Stimulated activated CD4-positive, alpha-beta T cell treated with anti-CD3 and anti-CD28 coated beads, Interleukin-15, amount 100 ng/mL, for 48 hours (primary cell): ENCODE results near the gene BGN.

Experiments
- DNase-seq, 2 donors: peaks; one replicate each; pipeline ENCODE4 v3.0.0-alpha.2; 2020; ENCODE audit warnings: low read depth in 2 of 2

BGN gene

DNA sequence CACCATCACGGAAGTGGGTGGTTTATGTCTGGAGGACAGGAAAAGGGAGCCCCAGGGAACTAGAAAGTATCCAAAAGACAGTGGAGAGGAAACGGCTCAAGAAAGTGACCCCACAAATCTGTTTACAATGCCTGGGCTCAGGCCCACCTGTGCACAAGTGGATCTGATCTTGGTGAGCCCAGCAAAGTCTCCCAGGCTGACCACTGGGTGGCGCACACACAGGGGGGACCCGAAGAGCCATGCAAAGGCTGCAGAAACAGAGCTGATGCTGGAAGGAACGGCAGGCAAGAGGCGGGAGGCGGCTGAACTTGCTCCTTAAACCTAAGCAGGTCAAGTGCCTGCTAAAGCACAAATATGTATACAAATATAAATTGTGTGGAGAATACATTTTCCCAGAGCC, 34.0 kb upstream of the BGN start:
- peak in 1 of 2 donors; percentile 39 for DNase-seq

DNA sequence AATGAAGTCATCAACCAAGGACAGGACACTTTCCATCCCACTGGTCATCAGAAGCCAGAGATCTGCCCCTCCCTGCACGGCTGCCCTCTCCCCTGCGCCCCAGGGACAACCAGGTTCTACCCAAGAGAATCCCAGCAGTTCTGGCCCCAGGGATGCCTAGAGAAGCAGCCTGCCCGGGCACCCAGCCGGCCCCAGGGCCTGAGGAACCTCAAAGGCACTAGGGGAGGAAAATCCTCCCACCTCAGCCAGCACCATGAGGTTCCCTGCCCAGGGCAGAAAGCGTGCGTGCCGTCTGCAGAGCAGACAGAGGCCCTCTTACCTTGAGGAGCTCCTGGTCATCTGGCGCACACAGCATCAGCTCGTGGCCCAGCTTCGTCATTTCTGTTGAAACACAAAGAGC, 32.5 kb upstream of the BGN start:
- no peak for DNase-seq

DNA sequence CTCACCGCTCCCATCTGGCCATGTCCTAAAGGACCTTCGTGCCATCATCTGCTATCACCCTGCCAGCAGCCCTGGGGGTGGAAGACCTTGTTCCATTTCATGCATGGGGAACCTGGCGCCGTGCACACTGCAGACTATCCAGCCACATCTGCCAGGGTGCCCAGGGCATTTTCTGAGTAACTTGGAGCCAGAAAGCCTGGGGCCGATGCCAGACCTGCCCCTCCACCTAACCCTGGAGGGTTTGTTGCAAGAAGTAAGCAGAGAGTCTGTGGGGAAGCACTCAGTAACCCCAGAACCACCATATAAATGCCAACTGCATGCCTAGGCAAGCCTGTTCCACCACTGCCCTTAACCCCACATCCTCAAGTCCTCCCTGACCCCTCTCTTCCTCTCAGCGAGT, 31.7 kb upstream of the BGN start:
- no peak for DNase-seq

DNA sequence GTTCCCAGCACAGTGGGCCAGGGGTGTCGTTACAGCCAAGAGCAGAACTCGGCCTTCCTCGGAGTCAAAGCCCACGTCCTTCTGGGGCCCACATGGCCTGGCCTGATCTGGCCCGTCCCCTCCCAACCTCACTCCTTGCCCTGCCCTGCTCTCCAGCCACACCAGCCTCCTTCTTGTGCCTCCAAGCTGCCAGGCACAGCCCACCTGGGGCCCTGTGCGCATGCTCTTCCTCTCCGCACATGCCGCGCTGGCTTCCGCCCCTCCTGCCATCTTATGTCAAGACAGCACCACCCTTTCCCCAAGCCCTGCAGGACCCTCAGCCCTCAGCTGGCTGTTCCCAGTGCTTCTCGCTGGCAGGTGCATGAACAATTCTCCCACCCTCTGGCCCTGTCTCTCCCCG, 31.2 kb upstream of the BGN start:
- no peak for DNase-seq

DNA sequence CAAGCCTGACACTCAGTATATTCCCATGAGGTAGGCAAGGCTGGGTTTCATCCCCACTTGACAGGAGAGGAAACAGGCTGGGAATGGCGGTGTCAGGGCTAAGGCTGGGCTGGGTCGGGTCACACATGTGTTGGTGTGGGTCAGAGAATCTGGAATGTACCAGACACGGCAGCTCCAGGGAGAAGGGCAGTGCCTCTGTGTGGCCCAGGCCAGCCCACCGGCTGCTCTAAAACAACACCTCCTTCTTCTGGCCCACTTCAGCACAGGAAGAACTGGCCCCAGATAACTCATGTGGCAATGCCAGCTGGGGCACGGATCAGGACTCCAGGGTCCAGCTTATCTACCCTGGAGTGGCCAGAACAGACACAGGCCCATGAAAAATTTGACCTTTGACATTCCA, 30.7 kb upstream of the BGN start:
- DNase-seq, result no peak

DNA sequence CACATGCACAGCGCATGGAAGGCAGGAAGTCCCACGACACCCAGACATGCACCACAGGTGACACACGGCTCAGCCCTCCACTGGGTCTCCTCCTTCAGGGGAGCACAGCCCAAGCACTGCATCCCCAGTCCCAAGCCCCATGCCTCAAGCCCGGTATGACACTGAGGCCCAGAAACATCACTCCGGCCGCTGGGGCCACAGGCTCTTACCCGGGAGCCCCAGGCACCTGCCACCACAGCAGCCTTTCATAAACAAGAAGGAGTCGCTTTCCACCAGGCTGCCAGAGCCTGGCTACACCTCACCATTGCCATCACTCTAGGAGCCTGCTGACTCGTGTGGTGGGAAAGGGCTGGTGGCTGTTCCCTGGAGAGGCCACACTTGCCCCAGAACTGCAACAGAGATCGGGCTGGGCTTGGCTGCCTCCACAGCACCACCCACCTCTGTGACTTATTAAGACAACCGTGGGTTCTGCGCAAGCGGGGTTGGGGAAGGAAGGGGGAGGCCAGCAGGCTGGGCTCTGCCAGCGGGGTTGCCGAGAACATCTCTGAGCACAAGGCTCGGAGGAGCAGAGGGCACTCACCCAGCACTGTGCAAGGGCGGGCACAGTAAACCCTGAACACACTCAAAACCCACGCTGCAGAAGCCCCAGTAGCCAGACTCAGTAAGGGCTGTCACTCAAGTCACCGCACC, 28.9 kb upstream of the BGN start:
- no peak for DNase-seq

DNA sequence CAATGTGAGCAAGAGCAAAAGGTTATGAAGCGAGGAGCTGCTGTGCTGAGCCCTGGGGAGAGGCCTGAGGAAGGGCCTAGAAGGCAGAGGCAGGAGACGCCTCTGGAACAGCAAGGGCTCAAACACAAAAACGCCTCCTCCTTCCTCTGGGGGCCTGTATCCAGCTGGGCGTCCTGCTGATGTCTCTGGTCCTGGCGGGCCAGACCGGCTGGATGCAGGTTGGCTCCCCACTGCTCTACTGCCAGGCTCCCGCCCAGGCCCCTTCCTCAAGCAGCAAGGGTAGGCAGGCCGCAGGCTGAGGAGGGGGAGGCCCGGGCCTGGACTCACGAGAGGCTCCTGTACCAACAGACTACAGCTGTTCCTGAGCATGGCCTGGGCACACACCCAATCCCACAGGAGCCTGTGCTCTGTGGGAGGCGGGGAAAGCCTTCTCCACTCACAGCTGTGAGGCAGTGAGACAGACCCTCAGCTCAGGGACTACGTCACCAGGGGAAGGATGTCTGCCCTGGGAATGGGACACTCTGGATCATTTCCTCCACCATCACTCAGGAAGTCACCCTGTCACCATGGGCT, 26.7 kb upstream of the BGN start:
- DNase-seq, result no peak

DNA sequence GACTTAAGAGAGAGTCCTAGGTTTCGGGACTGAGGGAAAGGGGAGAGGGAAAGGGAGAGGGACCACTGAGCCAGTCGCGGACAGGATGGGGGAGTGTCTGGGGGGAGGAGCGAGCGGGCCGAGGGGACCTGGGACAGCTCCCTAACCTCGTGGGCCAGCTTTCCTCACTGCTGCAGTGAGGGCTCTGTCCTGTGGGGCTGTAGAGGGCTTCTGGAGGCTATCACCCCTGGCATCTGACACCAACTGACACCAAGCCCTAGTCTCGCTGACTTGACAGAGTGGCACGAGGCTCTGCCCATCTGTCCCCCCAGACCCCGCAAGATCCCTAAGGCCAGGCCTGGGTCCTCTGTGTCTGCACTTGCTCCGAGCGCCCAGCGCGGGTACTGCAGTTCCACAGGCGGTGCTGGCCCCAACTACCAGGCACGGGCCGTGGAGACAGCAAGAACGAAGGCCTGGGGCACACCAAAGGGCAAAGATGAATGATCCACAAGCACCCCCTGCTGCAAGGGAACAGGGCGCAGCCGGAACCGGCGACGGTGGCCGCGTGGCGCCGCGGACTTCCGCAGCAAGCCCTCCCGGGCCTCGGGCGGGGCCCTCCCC, 24.9 kb upstream of the BGN start:
- peak; percentile 11 to 15 for DNase-seq

DNA sequence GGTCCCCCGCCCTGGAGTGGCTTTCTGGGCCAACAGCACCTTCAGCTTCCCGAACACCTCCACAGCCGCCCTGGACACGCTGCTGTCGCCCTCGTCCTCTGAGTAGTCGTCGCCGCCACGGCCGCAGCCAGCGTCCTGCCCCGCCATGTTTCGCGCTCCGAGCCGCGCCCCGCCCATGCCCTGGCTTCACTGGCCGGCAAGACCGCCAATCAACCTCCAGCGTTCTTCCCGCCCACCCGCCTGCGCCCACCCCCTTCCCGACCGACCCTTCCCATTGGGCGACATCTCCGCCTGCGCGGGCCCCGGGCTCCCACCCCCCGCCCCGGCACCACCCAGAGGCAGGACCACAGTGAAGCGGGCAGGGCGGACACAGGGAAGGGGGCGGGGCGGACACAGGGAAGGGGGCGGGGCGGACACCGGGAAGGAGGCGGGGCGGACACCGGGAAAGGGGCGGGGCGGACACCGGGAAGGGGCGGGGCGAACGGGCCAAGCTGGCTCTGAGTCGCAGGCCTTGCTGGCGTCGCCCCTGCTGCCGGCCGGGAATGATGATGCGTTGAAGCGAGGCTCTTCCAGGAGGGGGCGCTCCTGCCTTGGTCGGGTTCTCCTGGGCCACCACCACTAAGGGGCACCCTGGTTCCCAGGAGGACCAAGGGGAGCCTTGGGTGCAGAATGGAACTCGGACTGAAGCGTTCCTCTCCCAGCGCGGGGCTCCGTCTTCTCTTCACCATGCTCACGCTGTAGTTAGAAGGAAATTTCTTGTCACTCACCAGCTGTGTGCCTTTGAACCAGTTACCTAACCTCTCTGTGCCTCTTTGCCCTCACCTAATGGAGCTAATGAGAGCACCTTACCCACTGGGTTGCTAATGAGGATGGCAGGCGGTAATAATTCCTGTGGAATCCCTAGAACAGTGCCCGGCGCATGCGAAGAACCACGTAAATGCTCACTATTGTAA, 24.1 kb upstream of the BGN start, which contains the start of gene HAUS7:
Gene HAUS7, minus strand, starts transcription at position 166 of the 953 bp plus-strand sequence. Its CDS starts 19 bp downstream, at position 147.
- peak; percentile 80 to 81 for DNase-seq

DNA sequence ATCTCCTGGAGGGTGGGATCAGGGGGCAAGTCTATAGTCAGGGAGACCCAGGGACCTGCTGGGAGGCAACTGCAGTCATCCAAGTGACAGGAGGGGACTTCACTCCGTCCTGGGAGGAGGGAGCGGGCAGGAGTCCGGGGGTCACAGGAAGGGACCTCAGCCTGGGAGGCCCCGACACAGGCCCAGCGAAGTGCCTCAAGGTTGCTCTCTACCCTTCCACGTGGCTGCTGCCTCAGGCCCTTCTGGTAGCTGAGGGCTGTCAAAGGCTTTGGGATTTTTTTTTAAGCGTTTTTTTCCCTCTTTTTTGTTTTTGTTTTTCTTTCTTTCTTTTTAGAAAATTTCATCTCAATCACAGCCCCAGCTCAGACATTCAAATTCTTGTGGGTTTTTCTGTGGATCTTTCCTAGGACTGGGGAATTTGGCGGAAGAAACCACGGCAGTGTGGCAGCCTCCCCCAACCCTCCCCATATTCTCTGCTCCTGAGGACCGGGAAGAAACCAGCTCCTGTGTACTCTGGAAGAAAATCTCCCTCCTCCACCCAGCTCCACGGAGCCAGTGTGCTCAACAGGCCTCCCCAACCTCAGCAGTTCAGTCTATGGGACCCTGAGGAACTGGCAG, 23.0 kb upstream of the BGN start:
- DNase-seq, result no peak

DNA sequence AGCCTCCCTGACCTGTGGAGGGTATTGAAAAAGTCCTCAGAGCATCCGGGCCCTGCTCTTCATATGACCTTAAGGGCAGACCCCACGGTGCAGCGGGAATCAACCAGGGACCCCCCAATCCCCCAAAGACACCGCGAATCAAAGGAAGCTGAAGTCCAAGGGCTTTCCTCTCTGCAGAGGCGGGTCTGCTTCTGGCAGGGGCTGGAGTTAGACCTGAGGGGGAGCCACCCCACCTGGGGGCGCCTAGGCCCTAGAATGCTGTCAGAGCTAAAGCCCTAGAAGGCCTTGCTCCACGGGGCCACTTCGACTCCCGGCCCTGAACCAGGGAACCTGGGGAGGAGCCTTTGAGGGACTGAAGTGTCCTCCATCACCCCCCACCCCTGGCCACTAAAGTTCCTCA, 21.7 kb upstream of the BGN start:
- no peak for DNase-seq

DNA sequence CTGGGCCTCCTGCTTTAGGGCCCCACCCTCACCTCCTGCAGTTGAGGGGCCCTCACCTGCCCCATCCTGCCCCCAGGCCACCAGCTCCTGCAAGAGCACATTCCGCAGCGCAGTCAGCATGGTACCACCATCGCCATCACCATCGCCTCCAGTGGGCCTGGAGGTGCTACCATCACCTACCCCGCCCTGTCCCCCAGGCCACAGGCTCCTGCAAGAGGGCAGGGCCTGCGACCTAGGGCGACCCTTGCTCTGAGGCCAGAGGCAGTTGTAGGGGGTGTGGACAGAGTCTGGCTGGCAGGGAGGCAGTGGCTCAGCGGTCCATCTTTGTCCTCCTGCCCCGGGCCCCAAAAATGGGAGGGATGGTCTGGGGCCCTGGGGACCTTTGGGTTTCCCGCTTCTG, 20.5 kb upstream of the BGN start:
- DNase-seq, result no peak

DNA sequence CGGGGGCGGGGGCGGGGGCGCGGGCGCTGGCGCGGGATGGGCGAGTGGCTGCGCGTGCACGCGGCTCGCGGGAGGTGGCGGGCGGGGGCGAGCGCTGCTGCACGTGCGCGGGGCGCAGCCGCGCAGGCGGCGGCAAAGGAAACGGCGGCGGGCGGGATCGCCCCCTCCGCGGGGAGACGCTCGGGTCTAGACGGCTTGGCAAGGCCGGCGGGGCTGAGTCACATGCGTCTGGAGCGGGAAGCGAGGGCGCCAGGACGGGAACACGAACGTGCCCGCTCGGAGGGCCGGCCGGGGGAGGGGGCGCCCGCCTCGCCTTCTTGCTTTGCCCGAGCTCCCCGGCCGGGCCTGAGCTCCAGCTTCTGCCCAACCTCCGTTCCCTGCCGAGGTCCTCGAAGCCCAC, 20.1 kb upstream of the BGN start:
- peak; percentile 4 to 33 for DNase-seq

DNA sequence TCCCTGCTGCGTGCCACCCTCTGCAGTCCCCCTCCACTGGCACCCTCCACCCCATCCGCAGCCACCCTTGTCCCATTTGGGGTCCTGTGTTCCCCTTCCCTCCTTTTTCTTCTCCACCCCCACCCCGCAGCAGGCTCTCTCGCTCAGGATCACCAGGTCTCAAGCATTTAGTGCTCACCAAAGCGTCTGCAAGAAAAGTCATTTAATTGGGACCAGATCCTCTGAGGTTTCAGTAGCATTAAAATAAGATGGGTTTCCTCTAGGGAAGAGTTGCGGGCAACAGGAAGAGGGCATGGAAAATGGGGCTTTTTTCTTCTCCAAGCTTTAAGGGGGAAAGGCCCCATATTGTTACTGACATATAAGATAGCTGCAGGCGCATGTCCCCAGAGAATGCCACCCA, 19.5 kb upstream of the BGN start:
- no peak for DNase-seq

DNA sequence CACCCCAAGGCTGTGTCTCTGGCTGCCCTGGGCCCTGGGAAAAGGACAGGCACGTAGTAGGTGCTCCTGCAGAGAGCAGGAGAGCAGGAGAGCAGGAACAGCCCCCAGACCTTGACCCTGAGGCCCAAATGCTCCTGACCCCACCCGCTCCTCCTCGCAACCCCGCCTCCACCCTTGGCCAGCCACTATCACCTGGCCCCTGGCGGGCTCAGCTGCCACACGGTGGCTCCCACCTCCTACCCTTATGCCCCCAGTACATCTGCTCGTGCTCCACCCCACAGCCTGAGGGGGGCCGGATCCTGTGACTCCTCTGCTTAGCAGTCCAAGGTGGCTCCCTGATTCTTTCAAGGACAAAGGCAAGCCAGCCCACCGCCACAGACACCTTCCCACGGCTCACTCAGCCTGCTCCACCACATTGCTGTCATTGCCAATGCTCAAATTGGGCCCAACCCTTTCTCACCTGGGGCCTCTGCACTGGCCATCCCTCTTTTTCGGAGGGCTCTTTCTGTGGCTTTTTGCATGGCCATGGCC, 19.0 kb upstream of the BGN start:
- DNase-seq, result no peak

DNA sequence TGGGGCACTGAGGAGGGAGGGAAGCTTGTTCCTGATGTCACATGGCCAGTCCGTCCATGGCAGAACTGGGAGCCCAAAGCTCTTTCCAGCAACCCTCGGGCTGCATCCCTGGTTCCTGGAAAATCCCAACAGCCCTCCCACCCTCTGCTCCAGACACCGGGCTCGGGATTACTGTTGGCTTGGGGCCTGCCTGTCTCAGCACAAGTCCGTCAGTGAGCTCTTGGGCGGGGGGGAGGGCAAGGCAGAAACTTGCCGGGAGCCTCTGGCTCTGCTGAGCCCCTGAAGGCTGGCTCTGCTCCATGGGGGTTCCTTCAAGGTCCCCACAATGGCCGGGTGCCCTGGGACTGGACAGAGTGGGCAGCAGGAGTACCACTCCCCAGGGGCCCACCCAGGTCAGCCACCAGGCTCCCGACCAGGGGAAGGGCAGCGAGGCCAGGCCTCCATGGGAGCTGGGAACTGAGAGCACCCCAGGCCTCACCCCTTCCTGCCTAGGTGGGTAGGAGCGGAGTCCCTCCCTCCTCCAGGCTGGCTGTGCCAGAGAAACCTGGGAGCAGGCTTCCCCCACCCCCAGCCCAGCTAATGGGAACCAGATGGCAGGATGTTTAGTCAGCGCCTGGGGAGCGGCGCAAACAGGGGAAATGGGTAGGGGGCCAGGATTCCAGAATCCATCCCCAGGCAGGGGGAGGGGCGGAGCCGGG, 18.0 kb upstream of the BGN start:
- DNase-seq, result no peak

DNA sequence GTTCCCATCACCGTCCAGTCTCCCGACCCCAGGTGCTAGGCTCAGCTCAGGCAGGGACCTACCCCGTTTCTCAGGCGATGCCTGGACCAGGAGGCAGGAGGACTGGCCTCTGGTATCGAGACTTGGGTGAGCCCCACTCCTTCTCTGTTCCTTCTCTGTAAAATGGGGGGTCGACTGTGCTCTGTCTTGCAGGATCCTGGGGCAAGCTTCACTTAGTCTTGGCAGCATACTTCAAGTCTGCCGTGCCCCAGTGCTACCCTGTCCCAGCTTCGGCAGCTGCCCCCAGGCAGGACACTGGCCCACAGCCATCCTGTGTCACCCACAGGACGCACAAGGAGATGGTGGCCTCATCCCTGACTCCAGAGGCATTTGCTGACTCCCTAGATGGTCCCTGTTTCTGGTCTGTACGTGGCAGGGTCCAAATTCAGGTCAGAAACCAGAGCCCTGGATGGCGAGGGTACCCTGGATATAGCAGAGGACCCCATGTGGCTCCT, 17.4 kb upstream of the BGN start:
- no peak for DNase-seq

DNA sequence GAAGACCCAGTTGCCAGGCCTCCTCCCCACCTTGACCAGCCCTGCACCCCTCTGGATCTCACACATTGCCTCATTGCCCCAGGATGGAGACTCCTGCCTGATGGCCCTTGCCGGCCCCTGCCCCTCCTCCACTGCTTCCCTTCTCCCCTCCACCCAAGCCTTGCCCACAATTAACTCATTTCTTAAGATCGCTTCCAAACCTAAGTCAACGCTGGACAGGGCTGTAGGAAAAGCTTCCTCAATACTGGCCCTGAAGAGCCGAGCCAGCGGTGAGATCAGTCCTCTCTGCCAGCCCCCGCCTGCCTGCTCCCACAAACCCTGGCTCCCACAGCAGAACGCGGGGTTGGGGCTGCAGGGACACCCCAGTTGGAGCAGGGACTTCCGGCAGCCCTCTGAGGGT, 16.9 kb upstream of the BGN start:
- DNase-seq, result no peak

DNA sequence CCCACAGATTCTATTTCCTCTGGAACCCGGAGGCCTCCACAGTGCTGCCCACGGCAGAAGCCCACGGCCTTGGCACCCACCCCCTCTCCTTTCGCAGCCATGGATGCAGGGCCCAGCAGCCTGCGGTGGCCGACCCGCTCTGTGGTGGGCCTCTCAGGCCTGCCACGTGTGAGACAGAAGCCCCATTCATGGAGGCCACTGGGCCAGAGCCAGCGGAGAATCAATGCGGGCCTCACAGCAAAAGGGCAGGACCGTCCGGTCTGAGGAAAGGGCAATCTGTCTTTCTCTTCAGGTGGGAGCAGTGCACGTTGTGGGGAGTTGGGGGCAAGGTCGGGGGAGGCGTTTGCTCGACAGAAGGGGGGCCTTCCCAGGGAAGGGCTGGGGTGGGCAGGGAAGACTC, 16.0 kb upstream of the BGN start:
- no peak for DNase-seq

DNA sequence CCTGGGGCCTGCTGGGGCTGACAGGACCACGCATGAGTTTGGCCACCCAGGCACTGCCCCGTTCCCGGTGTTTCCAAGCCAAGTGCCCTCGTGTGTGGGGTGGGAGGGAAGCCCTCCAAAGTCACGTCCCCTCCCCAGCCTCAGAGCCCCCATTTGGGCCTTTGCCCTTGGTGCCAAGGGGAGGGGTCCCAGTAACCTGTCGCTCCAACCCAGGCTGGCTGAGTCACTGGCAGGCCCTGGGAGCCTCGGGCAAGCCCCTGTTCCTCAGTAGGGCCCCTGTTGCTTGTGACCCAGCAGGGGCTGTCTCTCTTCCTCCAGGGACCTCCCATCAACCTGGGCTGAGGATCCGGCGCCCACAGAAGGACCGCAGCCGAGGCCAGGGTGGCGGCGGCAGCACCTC, 13.7 kb upstream of the BGN start:
- no peak for DNase-seq
